DMS79 treated with DMSO at 0.1 percent for 48 hours (cell line): ENCODE results near the gene ISLR2.

Source experiments
- DNase-seq: peaks from one replicate; lab custom pipeline; 2025; lab: John Stamatoyannopoulos, UW

Gene ISLR2

GRCh38 chr15:74129586-74130154 lies 716 bp upstream of the ISLR2 start:
- DNase-seq, result peak; percentile 36

- no peak for DNase-seq
These were observed 652 bp downstream of the ISLR2 start for GRCh38 chr15:74130849-74131627.

DNA sequence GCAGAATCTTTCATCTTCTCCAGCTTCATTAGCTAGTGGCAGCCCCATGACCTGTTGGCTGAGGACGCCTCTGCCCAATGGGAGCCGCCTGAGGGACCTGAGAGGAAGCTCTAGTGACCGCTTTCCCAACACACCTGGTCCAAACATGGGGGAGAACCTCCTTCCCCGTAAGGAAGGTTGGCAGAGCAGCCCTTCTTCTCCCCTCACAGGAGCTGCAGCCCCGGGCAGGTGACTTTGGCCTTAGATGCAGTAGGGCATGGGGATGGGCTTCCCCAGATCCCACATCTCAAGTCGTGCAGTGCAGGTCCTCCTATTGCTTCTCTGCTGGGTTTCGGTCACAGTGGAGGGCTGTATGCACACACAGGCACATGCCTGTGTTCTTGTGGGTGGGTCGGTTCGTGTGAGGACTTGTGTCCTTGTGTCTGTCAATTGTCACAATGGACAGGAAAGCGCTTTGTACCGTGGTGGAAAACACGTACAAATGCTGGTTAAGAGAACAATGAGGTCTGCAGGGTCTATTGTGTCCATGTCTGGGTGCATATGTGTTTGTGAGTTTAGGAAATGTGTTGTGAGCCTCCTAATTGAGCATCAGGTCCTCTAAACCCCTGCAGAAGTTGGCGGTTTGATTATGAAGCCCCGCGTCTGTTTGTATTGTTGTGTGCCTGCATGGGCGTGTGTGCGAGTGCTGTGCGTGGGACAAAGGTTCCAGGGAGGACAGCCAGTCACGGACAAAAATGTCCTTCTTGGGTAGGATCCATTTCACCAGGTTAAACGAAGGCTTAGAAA lies 1.4 kb downstream of the ISLR2 start:
- DNase-seq, result no peak

DNA sequence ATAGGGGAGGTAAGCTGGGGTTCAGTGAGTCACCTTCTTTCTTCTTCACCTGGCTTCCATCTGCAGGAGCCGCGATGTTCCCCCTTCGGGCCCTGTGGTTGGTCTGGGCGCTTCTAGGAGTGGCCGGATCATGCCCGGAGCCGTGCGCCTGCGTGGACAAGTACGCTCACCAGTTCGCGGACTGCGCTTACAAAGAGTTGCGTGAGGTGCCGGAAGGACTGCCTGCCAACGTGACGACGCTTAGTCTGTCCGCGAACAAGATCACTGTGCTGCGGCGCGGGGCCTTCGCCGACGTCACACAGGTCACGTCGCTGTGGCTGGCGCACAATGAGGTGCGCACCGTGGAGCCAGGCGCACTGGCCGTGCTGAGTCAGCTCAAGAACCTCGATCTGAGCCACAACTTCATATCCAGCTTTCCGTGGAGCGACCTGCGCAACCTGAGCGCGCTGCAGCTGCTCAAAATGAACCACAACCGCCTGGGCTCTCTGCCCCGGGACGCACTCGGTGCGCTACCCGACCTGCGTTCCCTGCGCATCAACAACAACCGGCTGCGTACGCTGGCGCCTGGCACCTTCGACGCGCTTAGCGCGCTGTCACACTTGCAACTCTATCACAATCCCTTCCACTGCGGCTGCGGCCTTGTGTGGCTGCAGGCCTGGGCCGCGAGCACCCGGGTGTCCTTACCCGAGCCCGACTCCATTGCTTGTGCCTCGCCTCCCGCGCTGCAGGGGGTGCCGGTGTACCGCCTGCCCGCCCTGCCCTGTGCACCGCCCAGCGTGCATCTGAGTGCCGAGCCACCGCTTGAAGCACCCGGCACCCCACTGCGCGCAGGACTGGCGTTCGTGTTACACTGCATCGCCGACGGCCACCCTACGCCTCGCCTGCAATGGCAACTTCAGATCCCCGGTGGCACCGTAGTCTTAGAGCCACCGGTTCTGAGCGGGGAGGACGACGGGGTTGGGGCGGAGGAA lies 2.6 kb downstream of the ISLR2 start:
- no peak for DNase-seq

- DNase-seq, result no peak
These were observed 3.5 kb downstream of the ISLR2 start for GRCh38 chr15:74133694-74134386.

DNA sequence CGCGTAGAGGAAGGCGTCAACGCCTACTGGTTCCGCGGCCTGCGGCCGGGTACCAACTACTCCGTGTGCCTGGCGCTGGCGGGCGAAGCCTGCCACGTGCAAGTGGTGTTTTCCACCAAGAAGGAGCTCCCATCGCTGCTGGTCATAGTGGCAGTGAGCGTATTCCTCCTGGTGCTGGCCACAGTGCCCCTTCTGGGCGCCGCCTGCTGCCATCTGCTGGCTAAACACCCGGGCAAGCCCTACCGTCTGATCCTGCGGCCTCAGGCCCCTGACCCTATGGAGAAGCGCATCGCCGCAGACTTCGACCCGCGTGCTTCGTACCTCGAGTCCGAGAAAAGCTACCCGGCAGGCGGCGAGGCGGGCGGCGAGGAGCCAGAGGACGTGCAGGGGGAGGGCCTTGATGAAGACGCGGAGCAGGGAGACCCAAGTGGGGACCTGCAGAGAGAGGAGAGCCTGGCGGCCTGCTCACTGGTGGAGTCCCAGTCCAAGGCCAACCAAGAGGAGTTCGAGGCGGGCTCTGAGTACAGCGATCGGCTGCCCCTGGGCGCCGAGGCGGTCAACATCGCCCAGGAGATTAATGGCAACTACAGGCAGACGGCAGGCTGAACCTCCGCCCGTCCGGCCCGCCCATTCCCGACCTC lies 4.1 kb downstream of the ISLR2 start:
- no peak for DNase-seq

GRCh38 chr15:74135041-74135565 lies 4.7 kb downstream of the ISLR2 start:
- DNase-seq, result no peak

- DNase-seq, result no peak
These were observed 6.1 kb downstream of the ISLR2 start for GRCh38 chr15:74136540-74136813.

- DNase-seq, result peak; percentile 5
These were observed 6.6 kb downstream of the ISLR2 start for GRCh38 chr15:74136814-74137536.

DNA sequence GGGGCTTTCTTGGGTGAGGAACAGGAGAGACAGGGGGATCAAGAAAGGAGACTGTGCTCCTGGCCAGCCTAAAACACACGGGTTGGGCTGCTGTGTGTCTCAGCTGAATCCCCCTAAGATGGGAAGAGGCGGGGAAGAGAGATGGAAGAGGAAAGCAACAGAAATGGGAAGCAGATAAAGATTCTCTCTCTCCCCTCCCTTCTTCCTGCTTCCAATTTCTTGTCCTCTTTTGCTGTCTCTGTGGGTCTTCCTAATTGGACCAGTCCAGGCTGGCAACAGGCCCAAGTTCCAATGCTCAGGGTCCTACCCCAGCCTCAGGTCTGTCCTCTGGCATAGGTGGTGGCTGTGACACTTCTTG lies 7.1 kb downstream of the ISLR2 start:
- DNase-seq, result no peak

GRCh38 chr15:74138642-74139041 lies 8.3 kb downstream of the ISLR2 start:
- DNase-seq, result no peak

DNA sequence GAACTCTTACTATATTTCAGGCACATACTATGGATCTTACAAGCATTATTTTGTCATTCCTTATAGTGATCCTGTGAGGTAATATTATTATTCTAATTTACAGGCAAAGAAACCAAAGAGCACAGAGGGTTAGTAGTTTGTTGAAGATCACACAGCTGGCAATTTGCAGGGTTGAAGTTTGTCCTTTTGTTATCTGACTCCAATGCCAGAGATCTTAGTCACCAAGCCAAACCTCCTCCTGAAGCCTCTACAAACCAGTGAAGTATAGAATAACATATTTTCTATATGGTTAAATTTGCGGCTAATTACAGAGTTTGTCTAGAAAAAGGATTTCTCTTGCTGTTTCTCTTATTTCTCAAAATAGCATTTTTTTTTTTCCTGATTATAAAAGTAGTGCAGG lies 11.2 kb downstream of the ISLR2 start:
- DNase-seq, result no peak

- DNase-seq, result no peak
These were observed 13.9 kb downstream of the ISLR2 start for GRCh38 chr15:74144153-74144775.

DNA sequence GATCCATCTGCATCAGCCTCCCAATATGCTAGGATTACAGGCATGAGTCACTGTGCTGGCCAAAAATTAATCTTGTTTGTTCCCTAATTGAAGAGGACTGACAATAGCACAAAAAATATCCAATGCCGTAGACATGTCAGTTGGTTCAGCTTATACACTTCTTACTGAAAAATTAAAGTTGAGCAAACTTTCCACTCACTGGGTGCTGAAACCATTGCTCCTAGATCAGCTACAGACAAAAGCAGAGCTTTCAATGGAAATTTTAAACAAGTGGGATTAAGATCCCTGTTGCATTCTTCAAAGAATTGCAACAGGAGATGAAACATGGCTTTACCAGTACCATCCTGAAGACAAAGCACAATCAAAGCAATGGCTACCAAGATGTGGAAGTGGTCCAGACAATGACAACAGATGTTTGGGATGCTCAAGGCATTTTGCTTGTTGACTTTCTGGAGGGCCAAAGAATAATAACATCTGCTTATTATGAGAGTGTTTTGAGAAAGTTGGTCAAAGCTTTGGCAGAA lies 16.0 kb downstream of the ISLR2 start:
- no peak for DNase-seq

- DNase-seq, result no peak
These were observed 16.7 kb downstream of the ISLR2 start for GRCh38 chr15:74147051-74147450.

GRCh38 chr15:74155766-74156417 lies 25.5 kb downstream of the ISLR2 start:
- DNase-seq, result no peak

DNA sequence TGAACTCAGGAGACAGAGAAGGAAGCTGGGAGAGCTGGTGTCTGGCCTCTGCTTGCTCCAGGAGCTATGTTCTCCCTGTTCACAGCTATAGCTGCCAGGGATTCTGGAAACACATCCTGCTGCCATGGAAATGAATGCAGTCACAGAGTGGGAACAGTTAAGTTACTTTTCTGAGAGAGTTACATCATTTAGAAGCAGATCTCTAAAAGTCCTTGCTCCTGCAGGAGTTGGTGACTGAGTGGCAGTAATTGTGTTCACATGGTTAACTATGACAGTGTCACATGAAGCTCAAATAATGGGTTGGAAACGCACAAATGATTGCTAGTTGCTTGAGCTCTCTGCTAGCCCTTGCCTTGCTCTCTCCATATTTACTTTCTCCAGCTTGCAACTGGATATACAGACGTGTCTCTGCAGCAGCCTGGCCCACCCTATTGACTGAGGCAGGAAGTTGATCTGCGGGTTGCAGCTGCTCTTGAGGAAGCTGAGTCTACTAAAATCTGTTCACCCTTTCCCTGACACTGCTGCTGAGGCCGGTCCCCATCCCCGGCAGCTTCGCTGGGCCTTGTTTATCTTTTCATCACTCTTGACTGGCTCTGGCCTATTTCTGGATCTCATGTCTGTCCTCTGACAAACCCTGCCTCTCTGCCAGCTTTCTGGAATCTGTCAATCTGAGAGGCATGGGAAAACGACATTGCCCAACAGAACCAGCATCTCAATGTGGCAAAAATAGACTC lies 26.5 kb downstream of the ISLR2 start:
- no peak for DNase-seq
